Activated B cell treated with CpG ODN at 0.5 μM for 24 hours (primary cell): Measurements from ENCODE around the gene ATP8B4. TPM values are rescaled to one million over a fixed set of nuclear protein-coding genes. Genes with fewer than 3 reads are reported as not detected.

ENCODE experiments used
- ATAC-seq: fragments of 200-7000 bp; cut with Tn5 transposase; one replicate; pipeline ENCODE4 v1.10.0; 2021; ENCODE audit warnings: low read depth, mild to moderate bottlenecking, moderate library complexity
- CTCF ChIA-PET: fragments of 350-600 bp; sonication (Branson Sonifier 250); formaldehyde crosslinking; loops from one replicate; lab custom pipeline; 2021; ENCODE audit warnings: antibody characterized with exemption; lab: Charles Lee
- POLR2A ChIA-PET: fragments of 350-600 bp; sonication (Branson Sonifier 250); formaldehyde crosslinking; loops from one replicate; lab custom pipeline; 2021; ENCODE audit warnings: antibody characterized with exemption; lab: Charles Lee
- DNase-seq: peaks from one replicate; pipeline ENCODE4 v3.0.0; 2022
- H3K27ac Mint-ChIP-seq: one replicate; pipeline ENCODE4 v1.8.0; 2020; ENCODE audit warnings: mixed read lengths
- H3K27me3 Mint-ChIP-seq: one replicate; pipeline ENCODE4 v1.8.0; 2021; ENCODE audit warnings: mixed read lengths
- H3K36me3 Mint-ChIP-seq: one replicate; pipeline ENCODE4 v1.8.0; 2021; ENCODE audit warnings: low read depth, mixed read lengths
- H3K4me1 Mint-ChIP-seq: one replicate; pipeline ENCODE4 v1.8.0; 2021; ENCODE audit warnings: mixed read lengths
- H3K4me3 Mint-ChIP-seq: one replicate; pipeline ENCODE4 v1.8.0; 2020; ENCODE audit warnings: mild to moderate bottlenecking, mixed read lengths
- H3K9me3 Mint-ChIP-seq: one replicate; pipeline ENCODE4 v1.8.0; 2020; ENCODE audit warnings: mixed read lengths
- CTCF ChIP-seq: fragments of 200-600 bp; IDR thresholded peaks from one replicate; pipeline ENCODE4 v1.8.0; 2022; ENCODE audit warnings: antibody characterized with exemption, mild to moderate bottlenecking
- intact Hi-C: fragments of 100-400 bp; cut with micrococcal nuclease; formaldehyde crosslinking; loops from one replicate; pipeline ENCODE4 v1.15.1; 2024
- total RNA-seq: library from RNA; stranded (reverse); gene quantifications from 2 replicates; pipeline ENCODE4 v1.2.3, GENCODE V29; 2022

Gene ATP8B4
- total RNA-seq, 1 donor from 2014 or later: 0.86 TPM

- Mint-ChIP-seq H3K4me1 (no peaks in the 10 kb centered on the region), H3K4me3 (no peak overlapping the region), H3K9me3 (peaks cover 10% of the 10 kb centered on the region), H3K27ac (no peak overlapping the region), H3K27me3 (no peaks in the 10 kb centered on the region), H3K36me3 (no peaks in the 10 kb centered on the region)
- DNase-seq: no peak
- no peak for ATAC-seq
- CTCF ChIA-PET: no interaction called here
- POLR2A ChIA-PET: no interaction called here
- intact Hi-C loops: no loop called here
- no peak for TF ChIP-seq CTCF
These were observed 156.9 kb downstream of the ATP8B4 start for GRCh38 chr15:49962044-49962602.

GRCh38 chr15:49953421-49953820 is 165.6 kb downstream of the ATP8B4 start:
- Mint-ChIP-seq H3K27me3 (peaks cover 6% of the 10 kb centered on the region), H3K4me1 (no peaks in the 10 kb centered on the region), H3K36me3 (no peaks in the 10 kb centered on the region), H3K9me3 (peaks cover 11% of the 10 kb centered on the region), H3K4me3 (no peak overlapping the region), H3K27ac (no peak overlapping the region)
- POLR2A ChIA-PET: no interaction called here
- no peak for ATAC-seq
- no peak for DNase-seq
- intact Hi-C loops: no loop called here
- CTCF ChIA-PET: no interaction called here
- no peak for TF ChIP-seq CTCF

GRCh38 chr15:49946681-49947080 is 172.4 kb downstream of the ATP8B4 start:
- ChIA-PET POLR2A (no interaction called here), CTCF (no interaction called here)
- Mint-ChIP-seq H3K4me3 (no peak overlapping the region), H3K36me3 (no peaks in the 10 kb centered on the region), H3K27ac (no peak overlapping the region), H3K9me3 (peaks cover 28% of the 10 kb centered on the region), H3K27me3 (peaks cover 6% of the 10 kb centered on the region), H3K4me1 (no peaks in the 10 kb centered on the region)
- intact Hi-C loops: no loop called here
- no peak for TF ChIP-seq CTCF
- DNase-seq: no peak
- ATAC-seq: no peak

GRCh38 chr15:49934487-49934886 is 184.5 kb downstream of the ATP8B4 start:
- TF ChIP-seq CTCF: no peak
- CTCF ChIA-PET: no interaction called here
- POLR2A ChIA-PET: no interaction called here
- no peak for ATAC-seq
- intact Hi-C loops: no loop called here
- Mint-ChIP-seq H3K9me3 (peaks cover 4% of the 10 kb centered on the region), H3K4me3 (no peak overlapping the region), H3K4me1 (no peaks in the 10 kb centered on the region), H3K27me3 (no peaks in the 10 kb centered on the region), H3K36me3 (no peaks in the 10 kb centered on the region), H3K27ac (no peak overlapping the region)
- DNase-seq: no peak

- no peak for TF ChIP-seq CTCF
- Mint-ChIP-seq H3K36me3 (no peaks in the 10 kb centered on the region), H3K27ac (no peak overlapping the region), H3K27me3 (no peaks in the 10 kb centered on the region), H3K4me3 (no peak overlapping the region), H3K4me1 (no peaks in the 10 kb centered on the region), H3K9me3 (no peaks in the 10 kb centered on the region)
- intact Hi-C loops: no loop called here
- ChIA-PET POLR2A (no interaction called here), CTCF (no interaction called here)
- DNase-seq (no peak), ATAC-seq (no peak)
These were observed 191.7 kb downstream of the ATP8B4 start for GRCh38 chr15:49927189-49927861.
